Osteocyte (in vitro differentiated cells): ENCODE measurements around the gene LEKR1. TPM values are rescaled to one million over a fixed set of nuclear protein-coding genes. Genes with fewer than 3 reads are reported as not detected.
A peak's percentile ranks its signal among the peaks of the same experiment; 100 is the strongest.
"Not testable (repeated sequence)": the region's sequence is repeated elsewhere in the genome, so short reads cannot be mapped to it uniquely, and the experiment has no call there.

Experiments used
- DNase-seq: peaks from one replicate; pipeline ENCODE4 v3.0.0; 2021; ENCODE audit warnings: mixed read lengths; ENCODE audit not compliant: unreplicated experiment; ENCODE audit errors: extremely low spot score
- H3K27ac Mint-ChIP-seq: one replicate; pipeline ENCODE4 v1.8.0; 2021; ENCODE audit warnings: mild to moderate bottlenecking, mixed read lengths; ENCODE audit not compliant: unreplicated experiment
- H3K27me3 Mint-ChIP-seq: one replicate; pipeline ENCODE4 v1.8.0; 2021; ENCODE audit warnings: mixed read lengths; ENCODE audit not compliant: unreplicated experiment
- H3K36me3 Mint-ChIP-seq: one replicate; pipeline ENCODE4 v1.8.0; 2021; ENCODE audit warnings: mixed read lengths; ENCODE audit not compliant: unreplicated experiment
- H3K4me1 Mint-ChIP-seq: one replicate; pipeline ENCODE4 v1.8.0; 2021; ENCODE audit warnings: mixed read lengths; ENCODE audit not compliant: unreplicated experiment
- H3K4me3 Mint-ChIP-seq: one replicate; pipeline ENCODE4 v1.8.0; 2021; ENCODE audit warnings: mild to moderate bottlenecking, moderate library complexity, mixed read lengths; ENCODE audit not compliant: unreplicated experiment
- H3K9me3 Mint-ChIP-seq: one replicate; pipeline ENCODE4 v1.8.0; 2021; ENCODE audit warnings: mixed read lengths; ENCODE audit not compliant: unreplicated experiment
- total RNA-seq: library from RNA; stranded (reverse); gene quantifications from 2 replicates; pipeline ENCODE4 v1.2.1, GENCODE V29; 2021
- TF ChIP-seq, protein P1 (sequence below): fragments of 200-600 bp; sonication (generic); IDR thresholded peaks from 2 replicates; pipeline ENCODE4 v1.5.0; 2021; ENCODE audit warnings: antibody characterized with exemption, mild to moderate bottlenecking, moderate library complexity

Gene LEKR1
- total RNA-seq, 1 donor from 2014 or later, result 1.0 TPM

DNA sequence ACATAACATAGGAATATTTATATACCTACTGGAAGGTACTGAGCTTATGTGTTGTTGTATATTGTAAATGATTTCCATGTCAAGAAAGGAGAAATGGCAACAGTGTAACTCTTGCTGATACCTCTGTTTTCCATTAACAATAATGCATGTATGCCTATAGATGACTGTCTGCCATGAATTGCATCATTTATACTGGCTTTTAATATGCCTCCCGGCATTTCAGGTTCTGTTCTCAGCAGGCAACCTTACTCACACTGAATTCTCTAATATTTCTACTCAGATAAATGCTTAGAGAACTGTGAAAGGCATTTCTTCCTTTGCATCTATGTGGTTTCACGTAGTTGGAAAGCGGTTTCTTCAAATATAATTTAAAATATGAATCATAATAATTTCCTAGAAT, 41.8 kb downstream of the LEKR1 start:
- Mint-ChIP-seq H3K27ac (no peak overlapping the region), H3K4me3 (no peak overlapping the region), H3K4me1 (no peaks in the 10 kb centered on the region), H3K27me3 (no peaks in the 10 kb centered on the region), H3K36me3 (peaks cover 7% of the 10 kb centered on the region), H3K9me3 (peaks cover 12% of the 10 kb centered on the region)
- DNase-seq, result no peak
- TF ChIP-seq, protein P1, sequence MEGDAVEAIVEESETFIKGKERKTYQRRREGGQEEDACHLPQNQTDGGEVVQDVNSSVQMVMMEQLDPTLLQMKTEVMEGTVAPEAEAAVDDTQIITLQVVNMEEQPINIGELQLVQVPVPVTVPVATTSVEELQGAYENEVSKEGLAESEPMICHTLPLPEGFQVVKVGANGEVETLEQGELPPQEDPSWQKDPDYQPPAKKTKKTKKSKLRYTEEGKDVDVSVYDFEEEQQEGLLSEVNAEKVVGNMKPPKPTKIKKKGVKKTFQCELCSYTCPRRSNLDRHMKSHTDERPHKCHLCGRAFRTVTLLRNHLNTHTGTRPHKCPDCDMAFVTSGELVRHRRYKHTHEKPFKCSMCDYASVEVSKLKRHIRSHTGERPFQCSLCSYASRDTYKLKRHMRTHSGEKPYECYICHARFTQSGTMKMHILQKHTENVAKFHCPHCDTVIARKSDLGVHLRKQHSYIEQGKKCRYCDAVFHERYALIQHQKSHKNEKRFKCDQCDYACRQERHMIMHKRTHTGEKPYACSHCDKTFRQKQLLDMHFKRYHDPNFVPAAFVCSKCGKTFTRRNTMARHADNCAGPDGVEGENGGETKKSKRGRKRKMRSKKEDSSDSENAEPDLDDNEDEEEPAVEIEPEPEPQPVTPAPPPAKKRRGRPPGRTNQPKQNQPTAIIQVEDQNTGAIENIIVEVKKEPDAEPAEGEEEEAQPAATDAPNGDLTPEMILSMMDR, result no peak

- H3K4me1 Mint-ChIP-seq, result no peaks in the 10 kb centered on the region
- H3K27ac Mint-ChIP-seq, result no peak overlapping the region
- DNase-seq, result no peak
- H3K27me3 Mint-ChIP-seq, result no peaks in the 10 kb centered on the region
- TF ChIP-seq, protein P1, result no peak
- peaks cover 57% of the 10 kb centered on the region for H3K9me3 Mint-ChIP-seq
- H3K4me3 Mint-ChIP-seq, result no peak overlapping the region
- peaks cover 23% of the 10 kb centered on the region for H3K36me3 Mint-ChIP-seq
Observed at GRCh38 chr3:156873906-156874305, 47.8 kb downstream of the LEKR1 start.

- not testable (repeated sequence) for H3K4me1 Mint-ChIP-seq, H3K27me3 Mint-ChIP-seq, H3K4me3 Mint-ChIP-seq, DNase-seq, H3K27ac Mint-ChIP-seq
- Mint-ChIP-seq H3K36me3 (peaks cover 25% of the 10 kb centered on the region), H3K9me3 (peaks cover 49% of the 10 kb centered on the region)
Observed at GRCh38 chr3:156879491-156879890, 53.3 kb downstream of the LEKR1 start.

GRCh38 chr3:156885761-156886160, 59.6 kb downstream of the LEKR1 start:
- H3K9me3 Mint-ChIP-seq, result peaks cover 23% of the 10 kb centered on the region
- peaks cover 7% of the 10 kb centered on the region for H3K36me3 Mint-ChIP-seq
- DNase-seq, result no peak
- H3K4me3 Mint-ChIP-seq, result no peak overlapping the region
- H3K27me3 Mint-ChIP-seq, result no peaks in the 10 kb centered on the region
- peaks cover 20% of the 10 kb centered on the region for H3K4me1 Mint-ChIP-seq
- H3K27ac Mint-ChIP-seq, result no peak overlapping the region
- TF ChIP-seq, protein P1, result no peak

- H3K4me3 Mint-ChIP-seq, result no peak overlapping the region
- H3K27me3 Mint-ChIP-seq, result no peaks in the 10 kb centered on the region
- peaks cover 7% of the 10 kb centered on the region for H3K36me3 Mint-ChIP-seq
- TF ChIP-seq, protein P1, result no peak
- peaks cover 20% of the 10 kb centered on the region for H3K4me1 Mint-ChIP-seq
- peak overlapping the region; percentile 62 for H3K27ac Mint-ChIP-seq
- H3K9me3 Mint-ChIP-seq, result peaks cover 22% of the 10 kb centered on the region
- no peak for DNase-seq
Observed at GRCh38 chr3:156888176-156888575, 62.0 kb downstream of the LEKR1 start.

GRCh38 chr3:156888576-156888975, 62.4 kb downstream of the LEKR1 start:
- H3K4me3 Mint-ChIP-seq, result no peak overlapping the region
- peaks cover 18% of the 10 kb centered on the region for H3K9me3 Mint-ChIP-seq

More at GRCh38 chr3:156888576-156888975, 62.4 kb downstream of the LEKR1 start:
- Mint-ChIP-seq H3K27me3 (no peaks in the 10 kb centered on the region), H3K4me1 (peaks cover 20% of the 10 kb centered on the region), H3K27ac (peak overlapping the region; percentile 62), H3K36me3 (peaks cover 7% of the 10 kb centered on the region)
- TF ChIP-seq, protein P1, result no peak
- no peak for DNase-seq
